Stimulated activated CD4-positive, alpha-beta T cell treated with anti-CD3 and anti-CD28 coated beads, Interleukin-15, amount 100 ng/mL, for 1 hour (primary cell): ENCODE measurements around the gene GPR42.
A peak's percentile ranks its signal among the peaks of the same experiment; 100 is the strongest.

Experiments
- DNase-seq, 2 donors: peaks; one replicate each; pipeline ENCODE4 v3.0.0-alpha.2; 2020; ENCODE audit warnings: low read depth in 1 of 2, low spot score in 1 of 2

GPR42 gene

GRCh38 chr19:35370722-35371121 is at the start of gene GPR42:
Gene GPR42 (plus strand): TSS chr19:35371068. CDS start chr19:35371360, 292 bp downstream.
- DNase-seq: no peak

- DNase-seq: no peak
Observed at GRCh38 chr19:35321291-35321690, 49.6 kb upstream of the GPR42 start.

DNA sequence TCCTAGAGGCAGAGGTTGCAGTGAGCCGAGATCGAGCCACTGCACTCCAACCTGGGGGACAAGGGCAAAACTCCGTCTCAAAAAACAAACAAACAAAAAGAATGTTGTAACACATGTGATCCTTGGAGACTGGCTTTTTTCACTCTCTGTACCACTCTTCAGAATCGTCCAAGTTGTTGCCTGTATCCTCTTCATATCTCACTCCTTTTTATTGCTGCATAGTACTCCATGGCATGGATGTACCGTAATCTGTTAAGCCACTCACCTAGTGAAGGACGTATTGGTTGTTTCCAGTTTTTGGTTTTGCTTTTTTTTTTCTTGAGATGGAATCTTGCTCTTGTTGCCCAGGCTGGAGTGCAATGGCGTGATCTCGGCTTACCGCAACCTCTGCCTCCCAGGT is 48.9 kb upstream of the GPR42 start:
- no peak for DNase-seq

GRCh38 chr19:35327642-35328041 is 43.2 kb upstream of the GPR42 start:
- no peak for DNase-seq

GRCh38 chr19:35328851-35329285 is 42.0 kb upstream of the GPR42 start, which contains the start of gene CD22:
Gene CD22 (plus strand): TSS chr19:35329187. CDS start chr19:35332041, 2,854 bp downstream.
- DNase-seq: no peak

GRCh38 chr19:35329323-35329722 is 41.5 kb upstream of the GPR42 start:
- DNase-seq: no peak

GRCh38 chr19:35330475-35330874 is 40.4 kb upstream of the GPR42 start:
- no peak for DNase-seq

GRCh38 chr19:35331551-35332214 is 39.2 kb upstream of the GPR42 start:
- no peak for DNase-seq

DNA sequence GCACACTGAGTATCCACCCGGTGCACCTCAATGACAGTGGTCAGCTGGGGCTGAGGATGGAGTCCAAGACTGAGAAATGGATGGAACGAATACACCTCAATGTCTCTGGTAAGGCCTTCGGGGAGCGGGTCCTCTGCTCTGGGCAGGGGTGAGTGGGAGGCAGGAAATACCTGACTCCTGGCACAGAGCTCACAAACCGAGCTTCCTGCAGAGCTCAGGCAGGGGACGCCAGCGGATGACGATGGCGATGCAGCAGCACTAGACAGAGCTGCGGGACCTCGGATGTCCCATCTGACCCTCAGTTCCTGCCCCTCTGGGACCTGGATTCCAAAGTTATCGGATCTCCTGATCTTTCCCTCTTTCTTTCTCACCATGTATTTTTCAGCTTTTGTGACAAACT is 38.1 kb upstream of the GPR42 start:
- peak in 1 of 2 donors; percentile 18 for DNase-seq

GRCh38 chr19:35334144-35334753 is 36.6 kb upstream of the GPR42 start:
- DNase-seq: no peak

DNA sequence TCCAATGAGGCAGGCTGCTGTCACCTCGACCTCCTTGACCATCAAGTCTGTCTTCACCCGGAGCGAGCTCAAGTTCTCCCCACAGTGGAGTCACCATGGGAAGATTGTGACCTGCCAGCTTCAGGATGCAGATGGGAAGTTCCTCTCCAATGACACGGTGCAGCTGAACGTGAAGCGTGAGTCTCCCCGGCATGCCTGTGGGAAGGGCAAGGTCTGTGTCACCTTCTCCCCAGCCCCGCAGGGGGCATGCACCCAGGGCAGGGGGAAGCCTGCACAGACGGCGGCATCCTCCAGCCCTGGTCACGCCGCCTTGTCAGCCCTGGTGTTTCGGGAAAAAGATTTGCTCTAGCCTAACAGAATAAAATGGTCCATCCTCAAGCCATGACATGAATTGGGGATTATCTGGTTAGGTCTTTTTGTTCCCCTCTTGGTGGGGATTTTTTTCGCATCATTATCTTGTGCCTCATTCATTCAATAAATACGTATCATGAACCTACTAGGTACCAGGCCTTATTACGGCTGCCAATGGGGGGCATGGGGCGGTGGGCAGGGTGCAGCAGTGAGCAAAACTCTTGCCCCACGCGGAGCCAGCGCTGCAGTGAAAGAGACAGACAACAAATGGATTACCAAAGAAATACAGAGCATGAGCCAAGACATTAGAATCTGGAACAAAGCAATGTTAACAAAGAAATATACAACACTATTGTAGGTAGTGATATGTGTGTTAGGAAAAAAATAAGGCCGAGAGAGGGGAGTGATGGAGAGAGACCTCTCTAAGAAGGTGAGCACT is 34.5 kb upstream of the GPR42 start:
- DNase-seq: no peak

- no peak for DNase-seq
Observed at GRCh38 chr19:35337097-35337983, 33.5 kb upstream of the GPR42 start.

DNA sequence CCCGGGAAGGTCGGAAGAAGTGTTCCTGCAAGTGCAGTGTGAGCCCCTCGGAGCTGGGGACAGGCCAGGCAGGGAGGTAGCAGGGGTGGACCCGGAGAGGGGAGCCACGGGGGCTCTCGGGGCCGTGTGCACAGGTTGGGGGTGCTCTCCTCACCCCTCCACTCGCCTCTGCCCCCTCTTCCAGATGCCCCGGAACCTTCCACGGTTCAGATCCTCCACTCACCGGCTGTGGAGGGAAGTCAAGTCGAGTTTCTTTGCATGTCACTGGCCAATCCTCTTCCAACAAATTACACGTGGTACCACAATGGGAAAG is 32.9 kb upstream of the GPR42 start:
- DNase-seq: no peak

- no peak for DNase-seq
Observed at GRCh38 chr19:35340431-35340830, 30.4 kb upstream of the GPR42 start.

- no peak for DNase-seq
Observed at GRCh38 chr19:35341006-35341405, 29.9 kb upstream of the GPR42 start.

DNA sequence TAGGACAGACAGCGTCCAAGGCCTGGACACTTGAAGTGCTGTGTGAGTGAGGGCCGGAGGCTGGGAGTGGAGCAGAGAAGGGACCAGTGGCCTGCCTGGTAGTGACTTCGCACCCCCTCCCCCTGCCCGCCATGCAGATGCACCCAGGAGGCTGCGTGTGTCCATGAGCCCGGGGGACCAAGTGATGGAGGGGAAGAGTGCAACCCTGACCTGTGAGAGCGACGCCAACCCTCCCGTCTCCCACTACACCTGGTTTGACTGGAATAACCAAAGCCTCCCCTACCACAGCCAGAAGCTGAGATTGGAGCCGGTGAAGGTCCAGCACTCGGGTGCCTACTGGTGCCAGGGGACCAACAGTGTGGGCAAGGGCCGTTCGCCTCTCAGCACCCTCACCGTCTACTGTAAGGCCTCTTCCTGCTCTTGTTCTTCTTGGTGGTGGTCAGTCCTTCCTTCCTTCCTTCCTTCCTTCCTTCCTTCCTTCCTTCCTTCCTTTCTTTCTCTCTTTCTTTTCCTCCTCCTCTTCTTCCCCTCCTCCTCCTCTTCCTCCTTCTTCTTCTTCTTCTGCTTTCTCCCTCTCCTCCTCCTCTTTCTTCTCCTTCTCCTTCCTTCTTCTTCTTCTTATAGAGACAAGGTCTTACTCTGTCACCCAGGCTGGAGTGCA is 29.2 kb upstream of the GPR42 start:
- DNase-seq: no peak

GRCh38 chr19:35342430-35342829 is 28.4 kb upstream of the GPR42 start:
- DNase-seq: no peak

- DNase-seq: no peak
Observed at GRCh38 chr19:35344511-35345031, 26.3 kb upstream of the GPR42 start.

GRCh38 chr19:35345671-35346111 is 25.2 kb upstream of the GPR42 start:
- DNase-seq: no peak
